Naive thymus-derived CD8-positive, alpha-beta T cell (primary cell): ENCODE measurements around the gene RAB6B. TPM values are rescaled to one million over a fixed set of nuclear protein-coding genes. Genes with fewer than 3 reads are reported as not detected.

Experiments used
- ATAC-seq, 2 donors: fragments of 150-1000 bp; cut with Tn5 transposase in 1 of 2; sonication (Bioruptor Pico), chemical (Tn5 transposase) in 1 of 2; 1 replicate in 1 of 2; 2 replicates in 1 of 2; pipeline ENCODE4 v1.10.0; 2021; ENCODE audit warnings: mild to moderate bottlenecking in 2 of 2, moderate library complexity in 2 of 2
- POLR2A ChIA-PET: fragments of 350-600 bp; sonication (Branson Sonifier 250); formaldehyde crosslinking; loops from one replicate; lab custom pipeline; 2021; ENCODE audit warnings: antibody characterized with exemption; lab: Charles Lee
- DNase-seq, 10 donors: peaks; one replicate each; pipeline versions ENCODE4 v3.0.0 to v3.0.0-alpha.2; 2020 to 2022
- H3K27ac Mint-ChIP-seq, 10 donors: one replicate each; pipeline ENCODE4 v1.8.0; 2020 to 2022; ENCODE audit warnings: mild to moderate bottlenecking in 10 of 10, mixed read lengths in 10 of 10, moderate library complexity in 4 of 10, inconsistent platforms in 1 of 10
- H3K27me3 Mint-ChIP-seq, 5 donors: one replicate each; pipeline ENCODE4 v1.8.0; 2021 to 2022; ENCODE audit warnings: mixed read lengths in 5 of 5
- H3K36me3 Mint-ChIP-seq, 3 donors: one replicate each; pipeline ENCODE4 v1.8.0; 2020 to 2022; ENCODE audit warnings: mixed read lengths in 3 of 3, mild to moderate bottlenecking in 2 of 3, inconsistent platforms in 1 of 3
- H3K4me1 Mint-ChIP-seq, 4 donors: one replicate each; pipeline ENCODE4 v1.8.0; 2021 to 2022; ENCODE audit warnings: mixed read lengths in 4 of 4
- H3K4me3 Mint-ChIP-seq, 10 donors: one replicate each; pipeline ENCODE4 v1.8.0; 2020 to 2022; ENCODE audit warnings: mild to moderate bottlenecking in 10 of 10, mixed read lengths in 10 of 10, moderate library complexity in 6 of 10, inconsistent platforms in 1 of 10
- H3K9me3 Mint-ChIP-seq, 9 donors: one replicate each; pipeline ENCODE4 v1.8.0; 2020 to 2022; ENCODE audit warnings: mixed read lengths in 9 of 9, mild to moderate bottlenecking in 3 of 9, inconsistent platforms in 1 of 9, moderate library complexity in 1 of 9
- polyA plus RNA-seq, 3 donors: library from polyadenylated mRNA; unstranded; fragments of 300-500 nt; fragmentation: Illumina TruSeq; gene quantifications; one replicate each; pipeline ENCODE4 v1.2.3, GENCODE V29; 2021
- total RNA-seq, 8 experiments: library from RNA in 2 of 8; stranded (reverse) in 2 of 8; gene quantifications; one replicate each; pipeline ENCODE4 v1.2.3 and lab custom pipeline; 2021 to 2026

Gene RAB6B
- total and polyA plus RNA-seq, 5 experiments from 2014 or later = 0.25 to 0.38 (median 0.28) TPM; not detected in 2

DNA sequence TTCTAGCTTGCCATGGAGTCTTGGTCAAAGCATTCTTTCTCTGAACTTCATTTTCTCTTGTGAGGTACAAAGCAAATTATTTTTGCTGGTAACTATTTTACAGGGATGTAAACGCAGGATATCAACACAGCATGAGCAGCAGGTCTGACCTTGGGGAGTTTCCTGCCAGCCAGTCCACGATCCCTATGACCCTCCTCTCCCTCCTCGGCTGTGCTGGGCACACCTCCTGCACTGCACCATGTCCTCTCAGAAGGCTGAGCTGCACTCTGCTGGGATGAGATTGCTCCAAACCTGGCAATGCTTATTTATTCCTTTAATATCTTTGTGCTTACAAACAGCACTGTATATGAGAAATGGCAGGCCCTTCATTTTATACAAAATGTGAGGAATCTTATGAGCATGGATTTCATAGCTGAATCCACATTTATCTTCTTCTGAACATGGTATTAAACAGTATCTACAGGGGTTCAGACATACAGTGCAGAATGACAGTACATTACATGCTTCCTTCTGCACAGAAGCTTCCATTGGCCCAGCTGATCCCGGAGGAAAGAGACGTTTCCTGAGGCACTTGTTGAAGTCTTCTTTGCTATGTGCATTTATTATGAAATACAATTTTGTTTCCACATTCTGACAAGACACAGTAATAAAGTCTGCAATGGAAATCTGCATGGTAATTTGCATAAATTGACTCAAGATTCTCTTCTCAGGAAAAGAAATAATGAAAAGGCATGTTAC is 41.2 kb downstream of the RAB6B start:
- peaks cover 0 to 6% (median 0%) of the 10 kb centered on the region in 3 donors for H3K36me3 Mint-ChIP-seq
- H3K27ac Mint-ChIP-seq = no peak overlapping the region
- peaks cover 0 to 11% (median 0%) of the 10 kb centered on the region in 9 donors for H3K9me3 Mint-ChIP-seq
- no peak overlapping the region for H3K4me3 Mint-ChIP-seq
- ATAC-seq = no peak
- DNase-seq = no peak
- H3K4me1 Mint-ChIP-seq = peaks cover 0 to 10% (median 3%) of the 10 kb centered on the region in 4 donors
- H3K27me3 Mint-ChIP-seq = peaks cover 0 to 2% (median 0%) of the 10 kb centered on the region in 5 donors
- POLR2A ChIA-PET = no interaction called here

DNA sequence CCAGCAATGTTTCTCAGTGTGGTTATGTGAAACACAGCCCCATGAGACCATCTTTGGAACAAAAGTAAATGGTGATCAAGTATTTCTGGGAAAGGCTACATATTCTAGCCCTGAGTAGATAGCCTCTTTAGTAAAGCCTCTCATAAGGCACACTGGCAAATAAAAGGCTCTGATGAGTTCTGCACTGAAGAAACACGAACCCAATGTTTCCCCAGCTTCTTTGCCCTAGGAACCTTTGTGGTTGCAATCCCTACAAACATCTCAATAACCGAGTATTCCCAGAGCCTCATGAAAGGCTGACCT is 41.8 kb downstream of the RAB6B start:
- no peak for DNase-seq
- POLR2A ChIA-PET = no interaction called here
- H3K27ac Mint-ChIP-seq = no peak overlapping the region
- peaks cover 0 to 11% (median 0%) of the 10 kb centered on the region in 9 donors for H3K9me3 Mint-ChIP-seq
- no peak for ATAC-seq
- peaks cover 0 to 10% (median 3%) of the 10 kb centered on the region in 4 donors for H3K4me1 Mint-ChIP-seq
- no peak overlapping the region for H3K4me3 Mint-ChIP-seq
- peaks cover 0 to 2% (median 0%) of the 10 kb centered on the region in 5 donors for H3K27me3 Mint-ChIP-seq
- peaks cover 0 to 6% (median 0%) of the 10 kb centered on the region in 3 donors for H3K36me3 Mint-ChIP-seq

DNA sequence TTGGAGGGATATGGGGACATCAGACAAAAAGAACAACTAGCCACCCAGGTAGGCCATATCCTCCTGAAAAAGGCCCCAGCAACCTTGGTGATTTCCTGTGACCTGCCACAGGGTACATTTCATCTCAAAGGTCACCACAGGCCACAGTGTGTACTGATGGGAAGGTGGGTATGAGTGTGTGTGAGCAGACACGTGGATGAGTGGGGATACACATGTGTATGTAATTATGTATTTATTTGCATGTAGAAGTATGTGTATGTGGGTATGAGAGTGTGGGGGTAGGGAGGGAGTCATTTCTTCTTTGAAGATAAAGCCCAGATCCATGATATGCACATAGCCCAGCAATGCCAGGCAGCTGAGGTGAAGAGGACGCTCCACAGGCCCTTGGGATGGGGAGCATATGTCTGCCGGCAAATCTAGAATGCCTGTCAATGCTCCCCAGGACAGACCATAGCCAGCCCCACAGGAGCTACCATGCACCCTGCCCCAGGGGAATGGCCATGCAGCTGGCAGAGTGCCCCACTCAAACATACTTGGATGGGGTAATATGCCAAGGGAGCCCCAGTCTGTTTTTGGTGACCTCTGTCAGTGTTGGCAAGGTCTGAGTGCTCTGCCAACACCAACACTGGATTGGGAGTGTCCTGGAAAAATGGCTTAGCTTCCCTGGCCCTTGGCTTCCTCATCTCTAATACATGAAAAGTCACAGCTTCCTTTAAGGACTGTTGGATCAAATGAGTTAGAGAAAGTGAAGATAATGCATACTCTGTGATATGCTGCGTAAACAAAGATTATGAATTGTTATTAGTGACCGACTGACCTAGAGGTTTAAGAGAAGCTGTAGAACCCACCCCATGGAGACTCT is 42.4 kb downstream of the RAB6B start:
- peaks cover 0 to 10% (median 3%) of the 10 kb centered on the region in 4 donors for H3K4me1 Mint-ChIP-seq
- DNase-seq = no peak
- POLR2A ChIA-PET = interaction anchor here (0.5 kb wide), 1 partner anchor 262 kb away, joined by 4 read pairs; no protein-coding TSS in a partner anchor
- H3K36me3 Mint-ChIP-seq = peaks cover 0 to 6% (median 0%) of the 10 kb centered on the region in 3 donors
- no peak overlapping the region for H3K27ac Mint-ChIP-seq
- H3K9me3 Mint-ChIP-seq = peaks cover 0 to 11% (median 0%) of the 10 kb centered on the region in 9 donors
- no peak overlapping the region for H3K4me3 Mint-ChIP-seq
- ATAC-seq = no peak
- peaks cover 0 to 2% (median 0%) of the 10 kb centered on the region in 5 donors for H3K27me3 Mint-ChIP-seq

DNA sequence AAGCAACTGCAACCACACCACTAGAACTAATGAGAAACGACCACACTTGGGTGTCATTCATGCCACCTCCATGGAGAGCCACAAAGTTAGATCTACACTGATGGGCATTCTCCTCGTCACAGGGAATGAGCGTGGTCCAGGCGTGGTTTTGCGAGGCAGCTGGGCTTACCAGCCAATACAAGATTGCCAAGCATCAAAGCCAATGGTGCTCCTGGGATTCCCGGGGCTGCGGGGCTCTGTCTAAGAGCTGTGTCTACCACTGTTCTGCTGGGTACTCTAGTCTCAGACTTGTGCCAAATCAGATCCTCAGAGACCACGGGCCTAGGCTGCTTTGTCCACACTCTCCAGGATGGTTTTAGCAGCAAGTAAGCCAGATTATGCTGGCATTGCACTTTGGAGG is 43.8 kb downstream of the RAB6B start:
- Mint-ChIP-seq H3K4me1 (no peaks in the 10 kb centered on the region), H3K36me3 (peaks cover 0 to 6% (median 0%) of the 10 kb centered on the region in 3 donors), H3K27ac (no peak overlapping the region), H3K9me3 (peaks cover 0 to 11% (median 0%) of the 10 kb centered on the region in 9 donors), H3K27me3 (peaks cover 0 to 2% (median 0%) of the 10 kb centered on the region in 5 donors), H3K4me3 (no peak overlapping the region)
- no peak for ATAC-seq
- DNase-seq = no peak
- POLR2A ChIA-PET = no interaction called here

DNA sequence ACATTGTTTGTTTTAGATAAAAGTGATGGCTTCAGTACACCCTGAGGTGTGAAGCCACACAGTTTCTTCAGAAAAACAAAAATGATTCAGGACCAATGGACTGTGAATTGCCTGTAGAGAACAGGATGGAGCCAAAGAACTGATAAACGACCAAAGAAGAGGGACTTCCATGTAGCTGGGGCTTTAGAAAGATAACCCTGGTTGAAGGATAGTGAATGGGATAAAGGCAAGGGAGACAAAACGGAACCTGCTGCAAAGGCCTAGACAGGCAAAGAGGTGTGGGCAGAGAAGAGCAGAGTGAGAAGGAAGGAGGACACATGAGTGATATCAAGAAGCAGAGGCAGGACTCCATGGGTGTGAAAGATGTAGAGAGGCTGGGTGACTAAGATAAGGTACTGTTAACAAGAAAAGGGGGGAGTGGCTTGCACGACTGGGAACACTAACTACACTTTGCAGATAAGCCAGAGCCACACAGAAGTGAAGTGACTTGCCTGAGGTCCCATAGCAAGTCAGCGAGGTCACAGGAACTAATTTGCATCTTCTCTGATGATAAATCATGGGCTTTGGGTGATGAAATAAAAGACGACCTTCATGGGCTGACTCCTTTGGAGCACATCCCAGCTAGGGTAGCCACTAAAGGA is 44.3 kb downstream of the RAB6B start:
- Mint-ChIP-seq H3K36me3 (peaks cover 0 to 6% (median 0%) of the 10 kb centered on the region in 3 donors), H3K4me1 (no peaks in the 10 kb centered on the region), H3K27me3 (peaks cover 0 to 2% (median 0%) of the 10 kb centered on the region in 5 donors), H3K4me3 (no peak overlapping the region), H3K27ac (no peak overlapping the region), H3K9me3 (peaks cover 0 to 11% (median 0%) of the 10 kb centered on the region in 9 donors)
- ATAC-seq = no peak
- POLR2A ChIA-PET = no interaction called here
- DNase-seq = no peak

DNA sequence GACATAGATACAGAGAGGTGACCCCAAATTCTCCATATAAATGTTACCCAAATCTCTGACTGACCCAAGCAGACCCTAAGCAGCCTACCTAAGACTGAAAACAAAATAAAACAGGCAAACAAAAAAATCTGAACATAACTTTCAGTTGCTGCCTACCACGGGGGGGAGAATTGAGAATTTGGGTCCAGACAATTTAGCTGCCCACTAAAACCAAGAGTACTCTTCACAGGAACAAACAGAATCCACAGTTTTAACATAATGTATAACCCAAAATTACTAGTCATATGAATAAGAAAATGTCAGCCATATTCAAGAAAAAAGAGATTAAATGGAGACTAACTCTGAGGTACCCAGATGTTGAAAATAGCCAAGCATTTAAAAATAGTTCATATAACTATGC is 45.6 kb downstream of the RAB6B start:
- Mint-ChIP-seq H3K36me3 (peaks cover 0 to 6% (median 0%) of the 10 kb centered on the region in 3 donors), H3K4me1 (no peaks in the 10 kb centered on the region), H3K27ac (no peak overlapping the region), H3K27me3 (peaks cover 0 to 2% (median 0%) of the 10 kb centered on the region in 5 donors), H3K4me3 (no peak overlapping the region), H3K9me3 (peaks cover 0 to 11% (median 0%) of the 10 kb centered on the region in 9 donors)
- no peak for DNase-seq
- no peak for ATAC-seq
- POLR2A ChIA-PET = no interaction called here

DNA sequence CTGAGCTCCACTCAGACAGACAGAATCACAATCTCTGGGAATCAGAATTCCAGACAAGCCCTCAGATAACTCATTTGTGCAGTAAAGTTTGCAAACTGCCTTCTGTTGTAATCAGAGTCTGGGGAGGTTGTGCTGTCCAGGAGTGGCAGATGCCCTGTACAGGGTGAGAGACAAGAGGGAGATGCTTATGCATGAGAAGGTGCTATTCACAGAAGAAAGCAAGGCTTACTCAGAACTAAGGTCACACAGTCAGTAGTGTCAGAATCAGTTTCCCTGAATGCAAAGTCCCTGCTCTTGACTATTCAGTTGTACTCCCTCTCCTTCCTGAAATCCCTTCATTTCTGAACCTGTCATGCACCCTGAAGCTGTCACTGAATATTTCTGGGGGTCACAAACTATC is 46.3 kb downstream of the RAB6B start:
- H3K4me3 Mint-ChIP-seq = no peak overlapping the region
- no peak overlapping the region for H3K27ac Mint-ChIP-seq
- no peak for DNase-seq
- peaks cover 0 to 6% (median 0%) of the 10 kb centered on the region in 3 donors for H3K36me3 Mint-ChIP-seq
- ATAC-seq = no peak
- H3K4me1 Mint-ChIP-seq = no peaks in the 10 kb centered on the region
- H3K9me3 Mint-ChIP-seq = peaks cover 0 to 11% (median 0%) of the 10 kb centered on the region in 9 donors
- POLR2A ChIA-PET = no interaction called here
- peaks cover 0 to 2% (median 0%) of the 10 kb centered on the region in 5 donors for H3K27me3 Mint-ChIP-seq

DNA sequence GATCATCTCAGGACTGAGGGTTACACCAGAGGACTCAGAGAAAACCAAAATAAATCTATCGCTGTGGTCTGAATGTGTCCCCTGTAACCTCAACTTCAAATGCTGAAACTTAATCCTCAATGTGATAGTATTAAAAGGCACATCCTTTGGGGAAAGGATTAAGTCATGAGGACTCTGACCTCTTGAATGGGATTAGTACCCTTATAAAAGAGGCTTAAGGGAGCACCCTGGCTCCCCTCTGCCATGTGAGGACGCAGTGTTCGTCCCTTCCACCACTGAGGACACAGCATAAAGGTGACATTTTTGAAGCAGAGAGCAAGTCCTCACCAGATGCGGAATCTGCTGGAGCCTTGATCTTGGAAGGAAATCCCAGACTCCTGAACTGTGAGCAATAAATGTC is 50.6 kb downstream of the RAB6B start:
- peaks cover 0 to 1% (median 0%) of the 10 kb centered on the region in 4 donors for H3K4me1 Mint-ChIP-seq
- POLR2A ChIA-PET = no interaction called here
- no peak for DNase-seq
- no peak for ATAC-seq
- no peak overlapping the region for H3K4me3 Mint-ChIP-seq
- peaks cover 0 to 5% (median 0%) of the 10 kb centered on the region in 9 donors for H3K9me3 Mint-ChIP-seq
- no peak overlapping the region for H3K27ac Mint-ChIP-seq
- peaks cover 0 to 2% (median 0%) of the 10 kb centered on the region in 5 donors for H3K27me3 Mint-ChIP-seq
- peaks cover 0 to under 1% (median 0%) of the 10 kb centered on the region in 3 donors for H3K36me3 Mint-ChIP-seq

DNA sequence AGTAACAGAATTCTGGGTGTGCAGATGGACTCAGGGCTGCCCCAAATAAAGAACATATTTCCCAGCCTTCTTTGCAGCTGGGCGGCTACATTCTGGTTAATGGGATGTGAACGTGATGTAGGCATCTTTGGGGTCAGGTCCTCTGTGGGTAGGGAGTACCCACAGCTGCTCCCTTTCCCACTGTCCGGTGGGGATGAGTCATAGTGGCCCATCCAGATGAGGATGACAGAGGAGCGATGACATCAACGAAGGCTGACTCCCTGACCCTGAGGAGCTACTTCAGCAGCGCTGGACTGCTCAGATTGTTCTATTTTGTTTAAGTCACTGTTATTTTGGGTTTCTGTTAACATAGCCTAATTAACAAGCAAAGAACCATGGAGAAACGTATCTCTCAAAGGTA is 52.0 kb downstream of the RAB6B start:
- Mint-ChIP-seq H3K36me3 (no peaks in the 10 kb centered on the region), H3K9me3 (no peaks in the 10 kb centered on the region), H3K4me3 (no peak overlapping the region), H3K4me1 (peaks cover 0 to 1% (median 0%) of the 10 kb centered on the region in 4 donors), H3K27ac (no peak overlapping the region), H3K27me3 (peaks cover 0 to 7% (median 0%) of the 10 kb centered on the region in 5 donors)
- POLR2A ChIA-PET = no interaction called here
- ATAC-seq (no peak), DNase-seq (no peak)

DNA sequence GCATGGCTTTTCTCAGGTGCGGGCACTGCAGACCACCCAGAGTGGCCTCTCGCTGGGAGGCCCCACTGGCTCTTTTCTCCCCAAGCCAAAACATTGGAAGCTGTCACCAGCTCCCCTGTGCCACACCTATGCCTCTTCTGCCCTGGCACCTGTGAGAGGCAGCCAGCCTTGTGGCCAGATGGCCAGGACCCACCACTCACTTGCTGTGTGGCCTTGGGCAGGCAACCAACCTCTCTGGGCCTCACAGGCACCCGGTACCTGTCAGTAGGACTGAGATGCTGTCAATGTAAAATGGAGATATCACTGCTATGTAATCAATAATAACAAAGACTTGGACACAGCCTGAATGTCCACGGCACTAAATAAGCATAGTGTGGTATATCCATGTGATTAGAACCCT is 53.5 kb downstream of the RAB6B start:
- Mint-ChIP-seq H3K9me3 (no peaks in the 10 kb centered on the region), H3K27me3 (peaks cover 0 to 7% (median 0%) of the 10 kb centered on the region in 5 donors), H3K4me1 (peaks cover 0 to 1% (median 0%) of the 10 kb centered on the region in 4 donors), H3K36me3 (no peaks in the 10 kb centered on the region), H3K4me3 (no peak overlapping the region), H3K27ac (no peak overlapping the region)
- no peak for ATAC-seq
- DNase-seq = no peak
- POLR2A ChIA-PET = no interaction called here

DNA sequence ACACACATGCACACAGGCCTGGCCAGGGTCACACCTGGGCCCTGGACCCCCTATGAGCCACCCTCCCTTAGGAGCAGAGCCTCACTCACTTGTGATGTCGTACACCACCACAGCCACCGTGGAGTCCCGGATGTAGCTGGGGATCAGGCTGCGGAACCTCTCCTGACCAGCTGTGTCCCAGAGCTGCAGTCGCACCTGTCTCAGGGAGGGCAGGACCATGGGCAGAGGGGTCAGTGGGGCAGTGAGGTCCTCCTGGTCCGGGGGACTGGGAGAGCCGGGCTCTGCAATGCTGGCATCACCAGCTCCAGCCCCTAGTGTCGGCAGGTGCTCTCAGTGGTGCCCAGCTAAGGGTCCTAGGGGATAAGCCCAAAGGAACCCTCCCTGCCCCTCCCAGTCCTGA is 54.5 kb downstream of the RAB6B start:
- H3K4me3 Mint-ChIP-seq = no peak overlapping the region
- ATAC-seq = no peak
- peaks cover 0 to 1% (median 0%) of the 10 kb centered on the region in 4 donors for H3K4me1 Mint-ChIP-seq
- no peak for DNase-seq
- no peaks in the 10 kb centered on the region for H3K9me3 Mint-ChIP-seq
- H3K27ac Mint-ChIP-seq = no peak overlapping the region
- no peaks in the 10 kb centered on the region for H3K36me3 Mint-ChIP-seq
- POLR2A ChIA-PET = no interaction called here
- peaks cover 0 to 7% (median 0%) of the 10 kb centered on the region in 5 donors for H3K27me3 Mint-ChIP-seq

DNA sequence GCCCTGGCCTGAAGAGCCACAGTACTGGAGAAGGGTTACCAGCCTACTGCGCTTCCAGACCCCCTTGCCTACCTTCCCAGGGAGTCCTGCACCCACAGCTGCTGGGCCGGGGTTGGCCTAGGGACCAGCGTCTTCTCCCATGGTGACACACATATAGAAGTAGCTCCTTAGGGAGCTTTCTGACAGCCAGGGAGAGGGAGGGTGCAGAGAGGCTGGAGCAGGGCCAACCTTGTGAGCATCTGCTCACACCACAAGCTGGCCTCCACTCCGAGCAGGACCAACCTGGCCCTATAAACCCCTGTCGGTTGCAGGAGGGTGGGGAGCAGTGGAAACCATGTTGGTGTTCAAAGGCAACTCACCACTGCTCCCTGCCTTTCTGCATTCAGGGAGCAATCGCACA is 54.9 kb downstream of the RAB6B start:
- no peak overlapping the region for H3K4me3 Mint-ChIP-seq

More for the DNA sequence above, 54.9 kb downstream of the RAB6B start:
- DNase-seq = no peak
- Mint-ChIP-seq H3K4me1 (peaks cover 0 to 1% (median 0%) of the 10 kb centered on the region in 4 donors), H3K9me3 (no peaks in the 10 kb centered on the region), H3K27me3 (peaks cover 0 to 7% (median 0%) of the 10 kb centered on the region in 5 donors), H3K36me3 (no peaks in the 10 kb centered on the region), H3K27ac (no peak overlapping the region)
- ATAC-seq = no peak
- POLR2A ChIA-PET = no interaction called here
